Amniotic epithelial cell (primary cell): Measurements from ENCODE around the gene CDH15.
"Not testable (repeated sequence)": the region's sequence is repeated elsewhere in the genome, so short reads cannot be mapped to it uniquely, and the experiment has no call there.

ENCODE experiments used
- DNase-seq: peaks from one replicate; pipeline ENCODE4 v3.0.0-alpha.2; 2010; ENCODE audit warnings: low read depth

Gene CDH15

DNA sequence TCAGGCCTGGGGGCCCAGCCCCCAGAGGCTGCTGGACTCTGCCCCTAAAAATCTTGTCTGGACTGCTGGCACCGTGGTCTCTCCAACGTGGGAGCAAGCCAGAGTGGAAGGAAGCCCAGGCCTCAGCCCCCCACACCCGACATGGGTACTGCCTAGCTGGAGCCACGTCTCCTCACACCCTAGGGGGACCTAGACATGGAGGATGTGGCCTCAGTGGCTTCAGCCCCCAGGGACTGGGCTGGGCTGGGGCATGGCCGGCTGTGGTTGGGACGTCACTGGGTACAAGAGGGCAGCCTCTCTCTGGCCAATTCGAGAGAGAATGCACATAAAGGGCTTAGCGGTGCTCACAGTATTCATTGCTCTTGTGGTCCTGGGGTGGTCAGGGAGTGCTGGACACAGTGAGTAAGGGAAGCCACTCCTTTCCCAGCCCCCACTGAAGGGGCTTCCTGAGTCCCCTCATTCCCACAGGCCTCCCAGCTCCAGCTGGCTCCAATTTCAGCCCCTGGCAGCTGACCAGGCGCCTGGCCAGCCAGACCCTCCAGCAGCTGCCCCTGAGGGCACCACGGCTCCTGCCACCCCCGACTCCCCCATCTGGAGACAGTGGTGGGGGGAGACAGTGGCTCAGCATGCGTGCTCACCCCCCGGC is 1.1 kb downstream of the CDH15 start:
- DNase-seq: no peak

DNA sequence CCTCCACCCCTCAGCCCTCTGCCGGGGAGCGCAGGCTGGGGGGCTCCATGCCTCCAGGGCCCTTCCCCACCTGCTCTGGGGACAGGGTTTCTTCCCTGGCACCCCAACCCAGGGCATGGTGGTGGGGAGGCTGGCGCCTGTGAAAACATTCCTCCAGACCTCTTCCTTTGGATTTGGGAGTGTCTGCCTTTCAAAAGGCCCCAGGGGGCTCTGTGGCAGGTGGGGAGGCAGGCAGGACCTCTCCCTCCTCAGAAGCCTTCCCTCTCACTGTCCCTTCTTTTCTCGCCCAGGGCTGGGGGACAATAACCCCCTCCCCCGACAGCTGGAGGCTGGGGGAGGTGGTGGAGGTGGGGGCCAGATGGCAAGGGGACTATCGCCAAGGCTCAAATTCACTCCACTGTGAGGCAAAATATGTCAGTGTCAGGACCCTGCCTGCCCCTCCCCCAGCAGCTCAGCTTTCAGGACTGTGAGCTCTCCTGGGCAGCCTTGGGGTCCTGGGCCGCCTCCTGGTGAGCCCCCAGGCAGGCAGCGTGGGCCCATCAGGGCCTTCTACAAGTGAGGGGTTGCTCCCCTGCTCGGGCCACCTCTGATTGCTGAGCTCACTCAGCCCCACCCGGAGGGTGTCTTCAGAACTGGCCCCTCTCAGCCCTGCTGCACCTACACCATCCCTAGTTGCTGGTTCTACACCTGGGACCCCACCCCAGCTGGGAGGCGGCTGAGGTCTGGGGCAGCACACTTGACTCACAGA is 1.8 kb downstream of the CDH15 start:
- no peak for DNase-seq

DNA sequence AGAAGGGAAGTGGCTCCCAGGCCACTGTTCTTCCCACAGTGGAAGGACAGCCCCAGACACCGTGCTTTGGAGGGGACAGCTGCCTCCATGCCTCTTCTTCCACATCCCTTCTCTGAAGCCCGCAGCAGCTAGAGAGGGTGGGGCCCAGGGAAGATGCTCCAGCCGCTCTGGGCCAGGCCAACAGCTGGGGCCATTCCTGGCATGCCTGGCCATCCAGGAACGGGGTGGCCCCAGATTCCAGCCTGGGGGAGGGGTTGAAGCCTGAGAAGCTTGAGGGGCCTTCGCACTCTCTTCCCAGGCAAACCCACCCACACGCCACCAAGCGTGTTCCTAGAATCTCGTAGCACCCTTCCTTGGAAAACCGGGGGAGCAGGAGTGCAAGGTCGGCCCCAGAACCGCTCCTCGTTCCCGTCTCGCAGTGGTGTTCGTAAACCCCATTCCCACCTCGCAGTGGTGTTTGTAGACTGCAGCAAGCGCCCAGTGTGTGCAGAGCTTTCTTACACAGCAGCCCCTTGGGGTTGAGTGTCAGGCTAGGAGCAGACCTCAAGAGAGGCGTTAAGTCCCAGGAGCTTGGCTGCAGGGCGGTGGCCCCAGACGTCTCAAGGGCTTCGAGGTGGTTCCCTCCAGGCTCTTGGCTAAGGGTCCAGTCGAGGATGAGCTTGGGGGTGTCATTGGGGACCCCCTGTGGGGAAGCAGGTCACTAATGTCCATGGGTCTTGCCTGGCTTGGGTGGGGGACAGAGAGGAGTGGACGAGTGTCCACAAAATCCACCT is 2.7 kb downstream of the CDH15 start:
- DNase-seq: no peak

DNA sequence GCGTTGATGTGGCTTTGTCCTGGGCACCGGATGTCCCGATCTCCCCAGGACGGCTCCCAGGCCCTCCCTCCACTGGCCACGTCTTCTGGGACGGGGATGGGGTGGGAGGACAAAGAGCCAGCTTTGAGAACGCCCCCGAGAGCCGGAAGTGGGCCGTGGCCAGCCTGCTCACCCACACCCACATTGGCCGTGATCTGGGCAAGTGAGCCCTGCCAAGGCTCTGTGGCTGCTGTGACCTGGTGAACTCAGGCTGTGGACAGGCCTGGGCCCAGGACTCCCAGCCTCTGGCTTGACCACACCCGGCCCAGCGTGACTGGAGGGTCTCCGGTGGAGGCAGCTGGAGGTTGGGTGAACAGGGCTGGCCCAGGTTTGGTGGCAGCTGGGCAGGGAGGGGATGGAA is 3.3 kb downstream of the CDH15 start:
- no peak for DNase-seq

DNA sequence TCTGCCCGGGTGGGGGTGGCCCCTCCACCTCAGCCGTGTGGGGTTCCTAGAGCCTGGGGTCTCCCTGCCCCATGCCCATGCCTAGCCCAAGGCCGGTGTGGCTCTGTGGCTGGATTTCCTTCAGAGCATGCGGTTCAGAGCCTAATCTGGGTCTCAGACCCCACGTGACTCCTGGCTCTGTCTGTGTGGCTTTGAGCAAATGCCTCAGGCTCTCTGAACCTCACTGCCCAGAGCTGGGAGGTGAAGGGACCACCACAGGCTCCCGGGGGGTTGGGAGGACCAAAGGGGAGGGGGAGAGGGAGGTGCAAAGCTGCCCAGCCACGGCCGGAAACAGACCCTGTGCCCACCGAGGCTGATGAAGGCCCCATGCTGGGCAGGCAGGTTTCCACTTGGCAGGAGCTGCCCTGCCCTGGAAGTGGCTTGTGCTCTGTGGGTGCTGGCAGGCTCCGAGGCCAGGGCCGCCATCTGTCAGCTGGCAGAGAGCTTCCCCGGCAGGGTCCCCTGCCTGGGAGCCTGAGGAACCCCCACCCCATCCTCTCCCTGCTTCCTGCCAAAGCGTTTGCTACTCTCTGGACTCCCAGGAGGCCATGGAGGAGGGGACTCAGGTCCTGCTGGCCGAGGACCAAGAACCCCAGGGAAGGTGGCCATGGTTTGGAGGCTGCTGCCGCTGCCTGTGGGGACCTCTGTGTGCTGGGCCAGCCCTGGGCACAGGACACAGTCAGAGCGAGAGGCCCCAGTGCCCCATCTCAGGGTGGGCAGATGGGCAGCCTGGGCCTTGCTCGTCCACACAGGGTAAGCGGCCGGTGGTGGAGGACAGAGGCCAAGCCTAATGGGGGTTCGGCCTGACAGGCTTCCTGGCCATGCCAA is 4.0 kb downstream of the CDH15 start:
- DNase-seq: no peak

DNA sequence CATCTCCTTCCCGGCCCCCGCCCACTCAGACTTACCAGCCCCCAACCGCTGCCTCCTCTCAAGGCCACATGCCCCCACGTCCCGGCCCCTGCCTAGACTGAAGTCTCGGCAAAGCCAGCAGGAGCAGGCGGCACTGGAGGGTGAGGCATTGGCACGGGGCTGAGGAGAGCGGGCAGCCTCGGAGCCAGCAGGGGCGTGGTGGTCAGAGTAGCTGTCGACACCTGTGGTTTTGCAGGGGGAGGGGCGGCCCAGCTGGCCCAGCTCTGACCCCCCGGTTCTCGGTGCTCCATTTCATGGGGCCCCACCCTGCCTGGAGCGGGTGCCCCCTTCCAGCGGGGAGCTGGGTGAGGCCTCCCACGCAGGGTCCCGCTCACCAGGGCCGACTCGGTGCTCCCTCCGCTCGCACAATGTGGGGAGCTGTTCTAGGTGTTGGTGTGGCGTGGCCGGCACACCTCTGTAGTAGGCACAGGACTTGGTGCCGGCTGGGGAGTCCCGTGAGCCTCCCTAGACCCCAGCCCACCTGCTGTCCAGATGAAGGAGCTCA is 4.7 kb downstream of the CDH15 start:
- DNase-seq: no peak

DNA sequence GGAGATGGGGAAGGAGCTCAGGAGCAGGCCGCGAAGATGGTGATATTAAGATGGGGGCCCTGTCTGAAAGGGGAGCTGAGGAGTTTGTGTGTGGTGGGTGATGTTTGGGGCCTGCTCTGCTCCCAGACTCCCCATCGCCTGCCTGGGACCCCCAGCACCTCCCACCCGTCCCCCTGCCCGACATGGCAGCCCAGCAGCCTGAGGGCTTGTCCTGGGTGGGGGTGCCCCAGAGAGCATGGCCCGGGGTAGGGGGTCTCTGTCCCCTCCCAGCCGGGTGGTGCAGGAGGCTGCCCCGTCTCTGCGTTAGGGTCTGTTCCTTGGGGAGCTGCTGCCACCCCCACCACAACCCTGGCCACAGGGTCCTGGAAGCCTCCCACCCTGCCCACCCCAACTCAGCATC is 5.2 kb downstream of the CDH15 start:
- no peak for DNase-seq

DNA sequence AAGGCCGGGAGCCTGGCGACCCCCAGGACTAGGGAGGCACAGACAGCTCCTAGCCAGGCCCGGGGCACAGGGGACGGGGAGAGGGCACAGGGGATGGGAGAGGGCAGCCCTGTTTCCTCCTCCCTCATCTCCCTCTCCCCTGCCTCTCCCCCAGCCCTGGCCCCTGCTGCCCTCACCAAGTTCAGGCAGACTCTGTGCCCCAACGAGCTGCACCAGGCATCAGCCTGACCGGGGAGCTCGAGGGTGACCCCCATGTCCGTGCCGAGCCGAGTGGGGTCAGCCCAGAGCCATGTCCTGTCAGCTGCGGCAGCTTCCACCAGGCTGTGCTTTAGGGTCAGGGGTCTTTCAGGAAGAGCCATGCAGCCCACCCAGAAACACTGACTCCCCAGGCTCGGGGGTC is 6.0 kb downstream of the CDH15 start:
- DNase-seq: no peak

DNA sequence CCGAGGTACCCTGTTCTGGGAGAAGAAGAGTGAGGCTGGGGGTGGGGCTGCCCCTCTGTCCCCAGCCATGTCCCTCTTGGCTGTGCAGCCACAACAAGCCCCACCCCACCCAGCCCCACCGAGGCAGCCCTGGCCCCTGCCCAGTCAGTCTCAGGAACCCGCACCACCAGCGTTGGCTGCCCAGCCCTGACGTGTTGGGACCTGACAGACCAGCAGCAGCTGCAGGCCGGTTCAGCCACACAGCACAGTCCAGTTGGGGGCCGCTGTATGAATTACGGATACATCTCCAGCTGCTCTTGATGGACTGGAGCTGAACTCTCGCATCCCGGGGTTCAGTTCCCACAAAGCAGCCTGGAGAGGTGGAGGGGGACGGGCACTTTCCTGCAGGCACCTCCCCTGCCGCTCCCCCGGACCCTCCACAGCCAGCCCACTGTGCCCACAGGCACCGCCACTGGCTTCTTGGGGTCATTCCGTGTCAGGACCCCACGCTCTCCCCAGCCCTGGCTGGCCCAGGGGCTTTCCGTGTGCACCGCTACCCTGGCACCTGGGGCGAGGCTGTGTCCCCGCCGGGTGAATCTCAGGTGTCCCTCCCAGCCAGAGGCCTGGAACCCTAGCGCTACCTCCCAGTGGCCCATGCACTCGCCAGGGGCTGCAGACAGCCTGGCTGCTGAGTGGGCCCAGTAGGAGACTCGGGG is 7.1 kb downstream of the CDH15 start:
- DNase-seq: no peak

DNA sequence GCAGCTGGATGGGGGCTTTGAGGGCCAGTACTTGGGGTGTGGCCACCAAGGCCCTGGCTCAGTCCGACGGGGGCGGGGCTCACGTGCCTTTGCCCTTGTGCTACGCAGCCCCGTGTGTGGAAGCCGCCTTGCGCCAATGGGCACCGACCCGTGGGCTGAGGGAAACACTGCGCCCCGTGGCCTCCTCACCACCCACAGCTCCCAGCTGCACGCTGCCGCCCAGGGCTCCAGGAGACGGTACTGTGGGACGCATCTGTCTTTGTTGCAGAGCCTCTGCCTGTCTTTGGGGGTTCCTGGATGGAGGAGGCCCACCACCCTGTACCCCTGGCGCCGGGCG is 7.6 kb downstream of the CDH15 start:
- DNase-seq: no peak

DNA sequence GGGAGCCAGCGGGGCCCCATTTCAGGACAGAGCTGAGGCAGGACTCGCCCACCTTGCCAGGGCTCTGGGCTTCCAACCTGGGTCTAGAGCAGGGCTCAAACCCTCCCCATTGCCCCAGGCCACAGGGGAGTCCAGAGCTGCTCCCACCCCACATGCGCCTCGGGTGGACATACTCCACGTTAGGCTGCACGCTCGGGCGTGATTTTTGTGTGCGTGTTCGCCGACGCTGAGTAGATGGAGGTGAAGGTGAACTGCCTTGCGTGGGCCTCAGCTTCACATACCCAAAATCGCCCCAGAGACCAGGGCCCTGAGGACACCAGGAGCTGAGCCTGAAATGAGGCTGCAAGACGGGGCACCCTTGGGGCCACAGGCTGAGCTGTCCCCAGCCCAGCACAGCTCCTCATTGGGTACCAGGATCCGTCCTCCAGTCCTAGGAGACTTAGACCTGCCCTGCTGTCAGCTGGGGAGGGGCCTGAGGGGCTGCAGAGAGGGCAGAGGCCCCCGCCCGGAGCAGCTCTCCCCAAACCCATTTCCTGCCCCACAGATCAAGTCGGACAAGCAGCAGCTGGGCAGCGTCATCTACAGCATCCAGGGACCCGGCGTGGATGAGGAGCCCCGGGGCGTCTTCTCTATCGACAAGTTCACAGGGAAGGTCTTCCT is 8.2 kb downstream of the CDH15 start:
- DNase-seq: no peak

DNA sequence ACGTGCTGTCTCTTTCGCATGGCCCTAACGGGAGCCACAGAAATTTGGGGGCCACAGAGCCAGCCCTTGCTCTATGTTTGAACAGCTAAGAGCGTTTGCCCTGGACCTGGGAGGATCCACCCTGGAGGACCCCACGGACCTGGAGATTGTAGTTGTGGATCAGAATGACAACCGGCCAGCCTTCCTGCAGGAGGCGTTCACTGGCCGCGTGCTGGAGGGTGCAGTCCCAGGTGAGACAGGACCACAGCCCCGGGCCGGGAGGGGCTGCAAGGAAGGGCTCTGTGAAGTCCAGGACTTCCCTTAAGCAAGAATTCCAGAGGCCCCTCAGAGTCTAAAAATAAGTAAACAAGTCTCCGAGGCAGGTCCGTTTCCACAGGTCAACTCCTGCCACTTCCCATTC is 11.9 kb downstream of the CDH15 start:
- DNase-seq: no peak

DNA sequence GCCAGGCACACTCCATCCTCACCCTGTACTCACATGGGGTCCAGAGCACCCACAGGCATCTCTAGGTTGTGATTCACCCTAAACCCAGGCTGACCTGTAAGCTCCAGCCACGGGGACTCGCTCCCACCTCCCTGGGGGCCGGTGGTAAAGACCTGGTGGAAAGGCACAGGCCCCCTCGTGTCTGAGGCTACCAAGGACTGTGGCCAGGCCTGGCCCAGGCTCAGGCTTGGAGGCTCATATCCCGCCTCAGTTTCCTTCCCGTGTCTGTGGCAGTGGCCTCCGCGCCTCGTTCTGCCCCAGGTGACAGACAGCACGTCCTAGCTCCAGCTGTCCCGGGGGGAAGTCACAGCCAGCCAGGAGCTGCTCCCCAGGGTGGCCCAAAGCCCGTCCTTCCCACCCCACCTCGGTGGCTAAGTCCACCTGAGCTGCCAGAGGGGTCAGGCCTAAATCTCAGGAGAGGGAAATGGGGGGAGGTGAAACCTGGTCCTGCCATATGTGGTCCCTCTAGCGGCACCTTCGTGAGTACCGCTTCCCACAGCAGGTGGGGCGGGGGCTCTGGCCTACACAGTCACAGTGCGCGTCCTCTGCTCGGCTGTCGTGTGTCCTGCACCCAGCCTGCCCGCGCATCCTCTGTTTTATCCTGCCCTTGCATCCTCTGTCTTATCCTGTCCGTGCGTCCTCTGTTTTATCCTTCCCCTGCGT is 12.6 kb downstream of the CDH15 start:
- DNase-seq: no peak

DNA sequence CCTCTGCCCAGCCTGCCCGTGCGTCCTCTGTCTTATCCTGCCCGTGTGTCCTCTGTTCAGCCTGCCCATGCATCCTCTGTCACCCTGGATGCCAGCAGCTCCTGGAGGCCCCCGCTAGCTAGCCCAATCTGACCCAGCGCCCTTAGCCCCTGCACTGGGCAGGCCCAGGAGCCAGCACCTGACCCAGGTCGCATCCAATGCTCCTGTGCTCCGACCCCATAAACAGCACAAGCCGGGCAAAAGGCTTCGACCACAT is 13.1 kb downstream of the CDH15 start:
- DNase-seq: no peak

DNA sequence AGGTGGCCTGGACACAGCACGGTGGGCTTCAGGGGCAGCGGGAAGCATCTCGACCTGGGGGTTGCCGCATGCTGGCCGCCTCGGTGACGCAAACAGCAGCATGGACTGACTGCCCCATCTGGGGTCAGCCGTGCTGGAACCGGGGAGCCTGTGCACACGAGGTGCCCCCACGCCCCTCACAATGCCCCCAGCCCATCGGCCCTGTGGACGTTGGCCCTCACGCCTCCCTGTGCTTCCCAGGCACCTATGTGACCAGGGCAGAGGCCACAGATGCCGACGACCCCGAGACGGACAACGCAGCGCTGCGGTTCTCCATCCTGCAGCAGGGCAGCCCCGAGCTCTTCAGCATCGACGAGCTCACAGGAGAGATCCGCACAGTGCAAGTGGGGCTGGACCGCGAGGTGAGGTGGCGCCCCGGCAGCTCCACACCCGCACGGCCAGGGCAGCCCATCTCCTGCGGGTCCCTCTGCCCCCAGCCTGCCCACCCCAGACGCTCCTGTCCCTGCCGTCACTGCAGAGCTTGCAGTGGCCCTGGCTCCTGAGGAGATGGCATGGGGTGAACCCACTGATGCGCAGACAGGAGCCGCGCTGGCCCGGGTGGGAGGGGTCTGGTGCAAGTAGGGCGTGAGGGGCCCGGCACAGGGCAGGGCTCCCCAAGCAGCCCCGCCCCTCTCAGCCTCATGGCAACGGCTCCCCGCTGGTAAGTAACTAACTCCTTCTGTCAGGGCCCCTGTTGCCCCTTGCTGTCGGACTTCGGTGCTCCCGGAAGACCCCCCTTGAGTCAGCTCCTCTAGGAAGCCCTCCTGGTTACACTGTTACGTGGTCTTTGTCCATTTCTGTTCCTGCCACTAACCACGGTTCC is 13.6 kb downstream of the CDH15 start:
- DNase-seq: no peak

DNA sequence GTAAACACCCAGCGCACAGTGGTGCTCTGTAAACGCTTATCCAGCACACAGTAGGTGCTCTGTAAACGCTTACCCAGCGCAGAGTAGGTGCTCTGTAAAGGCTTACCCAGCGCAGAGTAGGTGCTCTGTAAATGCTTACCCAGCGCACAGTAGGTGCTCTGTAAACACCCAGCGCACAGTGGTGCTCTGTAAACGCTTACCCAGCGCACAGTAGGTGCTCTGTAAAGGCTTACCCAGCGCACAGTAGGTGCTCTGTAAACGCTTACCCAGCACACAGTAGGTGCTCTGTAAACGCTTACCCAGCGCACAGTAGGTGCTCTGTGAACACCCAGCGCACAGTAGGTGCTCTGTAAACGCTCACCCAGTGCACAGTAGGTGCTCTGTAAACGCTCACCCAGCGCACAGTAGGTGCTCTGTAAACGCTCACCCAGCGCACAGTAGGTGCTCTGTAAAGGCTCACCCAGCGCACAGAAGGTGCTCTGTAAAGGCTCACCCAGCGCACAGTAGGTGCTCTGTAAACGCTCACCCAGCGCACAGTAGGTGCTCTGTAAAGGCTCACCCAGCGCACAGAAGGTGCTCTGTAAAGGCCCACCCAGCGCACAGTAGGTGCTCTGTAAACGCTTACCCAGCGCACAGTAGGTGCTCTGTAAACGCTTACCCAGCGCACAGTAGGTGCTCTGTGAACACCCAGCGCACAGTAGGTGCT is 14.5 kb downstream of the CDH15 start:
- DNase-seq: not testable (repeated sequence)

DNA sequence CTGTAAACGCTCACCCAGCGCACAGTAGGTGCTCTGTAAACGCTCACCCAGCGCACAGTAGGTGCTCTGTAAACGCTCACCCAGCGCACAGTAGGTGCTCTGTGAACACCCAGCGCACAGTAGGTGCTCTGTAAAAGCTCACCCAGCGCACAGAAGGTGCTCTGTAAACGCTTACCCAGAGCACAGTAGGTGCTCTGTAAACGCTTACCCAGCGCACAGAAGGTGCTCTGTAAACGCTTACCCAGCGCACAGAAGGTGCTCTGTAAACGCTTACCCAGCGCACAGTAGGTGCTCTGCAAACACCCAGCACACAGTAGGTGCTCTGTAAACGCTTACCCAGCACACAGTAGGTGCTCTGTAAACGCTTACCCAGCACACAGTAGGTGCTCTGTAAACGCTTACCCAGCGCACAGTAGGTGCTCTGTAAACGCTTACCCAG is 15.1 kb downstream of the CDH15 start:
- peak; percentile 27 for DNase-seq

DNA sequence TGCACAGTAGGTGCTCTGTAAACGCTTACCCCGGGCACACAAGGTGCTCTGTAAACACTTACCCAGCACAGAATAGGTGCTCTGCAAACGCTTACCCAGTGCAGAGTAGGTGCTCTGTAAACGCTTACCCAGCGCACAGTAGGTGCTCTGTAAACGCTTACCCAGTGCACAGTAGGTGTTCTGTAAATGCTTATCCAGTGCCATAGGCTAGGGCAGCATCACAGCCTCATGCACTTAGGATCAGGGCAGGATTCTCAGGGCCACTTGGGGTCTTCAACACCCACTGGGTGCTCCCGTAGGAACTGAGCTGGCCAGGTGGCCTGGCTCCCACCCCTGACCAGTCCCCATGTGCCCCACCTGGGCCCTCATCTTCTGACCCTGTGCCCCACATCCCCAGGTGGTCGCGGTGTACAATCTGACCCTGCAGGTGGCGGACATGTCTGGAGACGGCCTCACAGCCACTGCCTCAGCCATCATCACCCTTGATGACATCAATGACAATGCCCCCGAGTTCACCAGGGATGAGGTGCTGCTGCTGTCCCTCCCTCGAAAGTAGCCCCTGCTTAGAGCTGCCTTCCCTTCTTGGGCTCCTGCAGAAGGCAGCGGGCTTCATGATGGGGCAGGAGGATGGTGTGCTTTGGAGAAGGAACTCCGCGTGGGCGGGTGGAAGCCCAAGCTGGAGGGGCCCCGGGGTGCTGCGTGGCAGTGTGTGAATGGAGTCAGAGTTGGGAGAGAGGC is 15.7 kb downstream of the CDH15 start:
- DNase-seq: peak; percentile 54
